Naive thymus-derived CD8-positive, alpha-beta T cell (primary cell): ENCODE measurements around the gene TUBGCP6. TPM values are rescaled to one million over a fixed set of nuclear protein-coding genes. Genes with fewer than 3 reads are reported as not detected.
"Not testable (repeated sequence)": the region's sequence is repeated elsewhere in the genome, so short reads cannot be mapped to it uniquely, and the experiment has no call there.

Experiments used
- ATAC-seq, 2 donors: fragments of 150-1000 bp; cut with Tn5 transposase in 1 of 2; sonication (Bioruptor Pico), chemical (Tn5 transposase) in 1 of 2; 1 replicate in 1 of 2; 2 replicates in 1 of 2; pipeline ENCODE4 v1.10.0; 2021; ENCODE audit warnings: mild to moderate bottlenecking in 2 of 2, moderate library complexity in 2 of 2
- POLR2A ChIA-PET: fragments of 350-600 bp; sonication (Branson Sonifier 250); formaldehyde crosslinking; loops from one replicate; lab custom pipeline; 2021; ENCODE audit warnings: antibody characterized with exemption; lab: Charles Lee
- DNase-seq, 10 donors: peaks; one replicate each; pipeline versions ENCODE4 v3.0.0 to v3.0.0-alpha.2; 2020 to 2022
- H3K27ac Mint-ChIP-seq, 10 donors: one replicate each; pipeline ENCODE4 v1.8.0; 2020 to 2022; ENCODE audit warnings: mild to moderate bottlenecking in 10 of 10, mixed read lengths in 10 of 10, moderate library complexity in 4 of 10, inconsistent platforms in 1 of 10
- H3K27me3 Mint-ChIP-seq, 5 donors: one replicate each; pipeline ENCODE4 v1.8.0; 2021 to 2022; ENCODE audit warnings: mixed read lengths in 5 of 5
- H3K36me3 Mint-ChIP-seq, 3 donors: one replicate each; pipeline ENCODE4 v1.8.0; 2020 to 2022; ENCODE audit warnings: mixed read lengths in 3 of 3, mild to moderate bottlenecking in 2 of 3, inconsistent platforms in 1 of 3
- H3K4me1 Mint-ChIP-seq, 4 donors: one replicate each; pipeline ENCODE4 v1.8.0; 2021 to 2022; ENCODE audit warnings: mixed read lengths in 4 of 4
- H3K4me3 Mint-ChIP-seq, 10 donors: one replicate each; pipeline ENCODE4 v1.8.0; 2020 to 2022; ENCODE audit warnings: mild to moderate bottlenecking in 10 of 10, mixed read lengths in 10 of 10, moderate library complexity in 6 of 10, inconsistent platforms in 1 of 10
- H3K9me3 Mint-ChIP-seq, 9 donors: one replicate each; pipeline ENCODE4 v1.8.0; 2020 to 2022; ENCODE audit warnings: mixed read lengths in 9 of 9, mild to moderate bottlenecking in 3 of 9, inconsistent platforms in 1 of 9, moderate library complexity in 1 of 9
- polyA plus RNA-seq, 3 donors: library from polyadenylated mRNA; unstranded; fragments of 300-500 nt; fragmentation: Illumina TruSeq; gene quantifications; one replicate each; pipeline ENCODE4 v1.2.3, GENCODE V29; 2021
- total RNA-seq, 8 experiments: library from RNA in 2 of 8; stranded (reverse) in 2 of 8; gene quantifications; one replicate each; pipeline ENCODE4 v1.2.3 and lab custom pipeline; 2021 to 2026

The TUBGCP6 gene
- total and polyA plus RNA-seq, 5 experiments from 2014 or later, result 9.3 to 156 (median 25.2) TPM

GRCh38 chr22:50168490-50169180 is 76.2 kb downstream of the TUBGCP6 start:
- DNase-seq, result peak in 1 of 10 donors; percentile 49
- H3K9me3 Mint-ChIP-seq, POLR2A ChIA-PET, ATAC-seq, H3K27ac Mint-ChIP-seq, H3K36me3 Mint-ChIP-seq: not testable (repeated sequence)
- Mint-ChIP-seq H3K4me3 (peak overlapping the region; percentile 43 to 86 (median 75)), H3K27me3 (peaks cover 7 to 55% (median 32%) of the 10 kb centered on the region in 5 donors), H3K4me1 (peaks cover 2 to 18% (median 9%) of the 10 kb centered on the region in 4 donors)

GRCh38 chr22:50167689-50168489 is 76.9 kb downstream of the TUBGCP6 start:
- peak overlapping the region in 4 of 10 donors; percentile 11 to 80 (median 30) for H3K4me3 Mint-ChIP-seq
- peaks cover 7 to 47% (median 32%) of the 10 kb centered on the region in 5 donors for H3K27me3 Mint-ChIP-seq
- no peak for ATAC-seq
- peak overlapping the region in 1 of 10 donors; percentile 63 for H3K27ac Mint-ChIP-seq
- H3K9me3 Mint-ChIP-seq, result peaks cover 0 to 1% (median 0%) of the 10 kb centered on the region in 9 donors
- DNase-seq, result peak in 1 of 10 donors; percentile 34
- POLR2A ChIA-PET, result no interaction called here
- peaks cover 0 to 7% (median 0%) of the 10 kb centered on the region in 3 donors for H3K36me3 Mint-ChIP-seq
- H3K4me1 Mint-ChIP-seq, result peaks cover 2 to 18% (median 6%) of the 10 kb centered on the region in 4 donors

Other genes starting within 250 kb of the TUBGCP6 start
- not detected for gene IL17REL, start 232.3 kb downstream of the TUBGCP6 start, total RNA-seq
- gene IL17REL, start 232.3 kb downstream of the TUBGCP6 start, polyA plus RNA-seq, result not detected
- gene TTLL8, start 186.7 kb downstream of the TUBGCP6 start, total RNA-seq, result not detected
- not detected for gene TTLL8, start 186.7 kb downstream of the TUBGCP6 start, polyA plus RNA-seq
- under 1 TPM; 0.16 to 0.36 TPM for gene MLC1, start 159.6 kb downstream of the TUBGCP6 start, total RNA-seq
- 1 to 10 TPM in 1 of 3 donors, under 1 TPM in 2; 0.12 to 1.8 (median 0.34) TPM for gene MLC1, start 159.6 kb downstream of the TUBGCP6 start, polyA plus RNA-seq
- gene MOV10L1, start 155.0 kb downstream of the TUBGCP6 start, total RNA-seq, result not detected
- not detected for gene MOV10L1, start 155.0 kb downstream of the TUBGCP6 start, polyA plus RNA-seq
- under 1 TPM; 0.25 to 0.26 TPM for gene PANX2, start 74.3 kb downstream of the TUBGCP6 start, total RNA-seq
- not detected for gene PANX2, start 74.3 kb downstream of the TUBGCP6 start, polyA plus RNA-seq
- 100 to 1,000 TPM; 103 to 113 TPM for gene TRABD, start 59.1 kb downstream of the TUBGCP6 start, total RNA-seq
- 10 to 100 TPM; 28.7 to 46.7 (median 31.2) TPM for gene TRABD, start 59.1 kb downstream of the TUBGCP6 start, polyA plus RNA-seq
- gene SELENOO, start 44.0 kb downstream of the TUBGCP6 start, total RNA-seq, result 10 to 100 TPM; 40.3 to 42.4 TPM
- gene SELENOO, start 44.0 kb downstream of the TUBGCP6 start, polyA plus RNA-seq, result 1 to 10 TPM; 3.1 to 8.8 (median 5.2) TPM
- 100 to 1,000 TPM; 107 to 114 TPM for gene HDAC10, start 6.2 kb upstream of the TUBGCP6 start, total RNA-seq
- 1 to 10 TPM; 5.4 to 7.8 (median 6.4) TPM for gene HDAC10, start 6.2 kb upstream of the TUBGCP6 start, polyA plus RNA-seq
- gene MAPK12, start 16.7 kb upstream of the TUBGCP6 start, total RNA-seq, result 1 to 10 TPM; 2.1 to 2.9 TPM
- under 1 TPM in 2 of 3 donors, not detected in 1; 0.02 to 0.03 TPM for gene MAPK12, start 16.7 kb upstream of the TUBGCP6 start, polyA plus RNA-seq
- gene MAPK11, start 25.4 kb upstream of the TUBGCP6 start, total RNA-seq, result 1 to 10 TPM in 1 of 2 experiments, under 1 TPM in 1; 0.86 to 1.2 TPM
- gene MAPK11, start 25.4 kb upstream of the TUBGCP6 start, polyA plus RNA-seq, result under 1 TPM; 0.13 to 0.24 (median 0.16) TPM
- gene PLXNB2, start 62.6 kb upstream of the TUBGCP6 start, total RNA-seq, result 10 to 100 TPM; 14.3 to 16.7 TPM
- 1 to 10 TPM in 2 of 3 donors, under 1 TPM in 1; 0.72 to 4.1 (median 1.1) TPM for gene PLXNB2, start 62.6 kb upstream of the TUBGCP6 start, polyA plus RNA-seq
- gene DENND6B, start 82.0 kb upstream of the TUBGCP6 start, total RNA-seq, result 1 to 10 TPM; 7.0 to 9.1 TPM
- 1 to 10 TPM in 2 of 3 donors, under 1 TPM in 1; 0.53 to 1.1 (median 1.0) TPM for gene DENND6B, start 82.0 kb upstream of the TUBGCP6 start, polyA plus RNA-seq
- 100 to 1,000 TPM in 1 of 2 experiments, 10 to 100 TPM in 1; 93.3 to 104 TPM for gene PPP6R2, start 98.3 kb upstream of the TUBGCP6 start, total RNA-seq
- 10 to 100 TPM; 13.3 to 29.1 (median 17.0) TPM for gene PPP6R2, start 98.3 kb upstream of the TUBGCP6 start, polyA plus RNA-seq
- 100 to 1,000 TPM; 221 to 222 TPM for gene SBF1, start 230.0 kb upstream of the TUBGCP6 start, total RNA-seq
- gene SBF1, start 230.0 kb upstream of the TUBGCP6 start, polyA plus RNA-seq, result 10 to 100 TPM; 17.1 to 37.4 (median 17.6) TPM
- gene ADM2, start 236.5 kb upstream of the TUBGCP6 start, total RNA-seq, result 1 to 10 TPM; 7.7 to 8.2 TPM
- gene ADM2, start 236.5 kb upstream of the TUBGCP6 start, polyA plus RNA-seq, result under 1 TPM; 0.08 to 0.52 (median 0.21) TPM
- gene MIOX, start 241.8 kb upstream of the TUBGCP6 start, total RNA-seq, result under 1 TPM in 1 of 2 experiments, not detected in 1; 0.52 TPM
- gene MIOX, start 241.8 kb upstream of the TUBGCP6 start, polyA plus RNA-seq, result under 1 TPM in 1 of 3 donors, not detected in 2; 0.39 TPM